GM21528 (cell line): ENCODE measurements around the gene ASB6.
"Not testable (repeated sequence)": the region's sequence is repeated elsewhere in the genome, so short reads cannot be mapped to it uniquely, and the experiment has no call there.

ENCODE experiments used
- ATAC-seq: cut with Tn5 transposase; IDR thresholded peaks from one replicate; pipeline ENCODE4 v1.9.1; 2021; ENCODE audit warnings: mild to moderate bottlenecking, moderate library complexity; ENCODE audit not compliant: unreplicated experiment, low FRiP score

Gene ASB6

DNA sequence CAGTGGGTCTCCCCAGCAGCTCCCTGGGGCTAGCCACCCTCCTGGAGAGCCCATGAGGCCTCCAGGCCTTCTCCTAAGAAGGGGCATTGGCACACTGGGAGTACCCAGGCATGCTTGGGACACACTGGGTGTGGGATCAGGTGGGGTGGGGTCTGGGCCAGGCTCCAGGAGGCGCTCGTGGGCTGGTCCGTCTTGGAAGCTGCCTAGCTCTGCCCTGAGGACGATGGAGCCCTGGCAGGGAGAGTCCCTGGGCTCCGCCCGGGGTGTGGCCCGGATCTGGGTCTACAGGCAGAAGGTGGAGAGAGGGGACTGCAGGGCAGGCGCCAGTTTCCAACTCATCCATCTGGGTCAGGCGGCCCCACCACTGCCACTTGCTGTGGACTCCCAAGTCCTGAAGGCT, 25.9 kb upstream of the ASB6 start:
- no peak for ATAC-seq

DNA sequence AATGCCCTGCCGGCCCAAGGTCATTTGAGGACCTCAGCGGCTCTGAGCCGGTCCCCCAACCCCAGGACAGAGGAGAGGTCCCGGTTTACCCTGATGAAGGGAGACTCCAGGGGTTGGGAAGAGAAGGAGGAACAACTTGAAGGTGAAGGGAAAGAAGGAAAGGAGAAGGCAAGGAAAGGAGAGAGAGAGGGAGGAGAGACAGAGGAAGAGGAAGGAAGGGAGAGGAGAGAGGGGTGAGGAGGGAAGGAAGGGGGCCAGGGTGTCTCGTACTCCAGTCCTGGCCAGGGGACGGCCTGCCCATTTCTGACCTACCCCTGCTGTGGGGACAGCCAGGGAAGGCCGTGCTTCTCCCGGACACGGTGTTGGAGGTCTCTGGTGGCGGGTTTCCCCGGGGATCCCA, 25.4 kb upstream of the ASB6 start:
- ATAC-seq, result no peak

DNA sequence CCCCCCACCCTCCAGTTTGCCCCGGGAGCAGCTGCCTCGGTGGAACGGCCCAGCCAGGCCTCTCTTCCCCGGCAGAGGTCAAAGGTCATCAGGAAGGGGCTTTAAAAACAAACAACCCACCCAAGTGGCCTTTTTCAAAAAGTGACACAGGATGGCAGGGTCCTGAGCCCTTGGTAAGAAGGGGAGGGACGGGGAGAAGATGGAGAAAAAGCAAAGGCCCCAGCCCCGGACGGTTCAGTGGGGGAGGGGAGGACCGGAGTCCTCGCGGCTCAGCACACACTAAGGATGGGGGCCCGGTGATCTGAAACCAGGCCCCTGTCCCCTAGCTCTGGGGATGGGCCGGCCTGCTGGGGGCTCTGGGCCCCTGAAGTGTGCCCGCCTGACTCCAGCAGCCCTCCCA, 24.6 kb upstream of the ASB6 start:
- ATAC-seq, result no peak

DNA sequence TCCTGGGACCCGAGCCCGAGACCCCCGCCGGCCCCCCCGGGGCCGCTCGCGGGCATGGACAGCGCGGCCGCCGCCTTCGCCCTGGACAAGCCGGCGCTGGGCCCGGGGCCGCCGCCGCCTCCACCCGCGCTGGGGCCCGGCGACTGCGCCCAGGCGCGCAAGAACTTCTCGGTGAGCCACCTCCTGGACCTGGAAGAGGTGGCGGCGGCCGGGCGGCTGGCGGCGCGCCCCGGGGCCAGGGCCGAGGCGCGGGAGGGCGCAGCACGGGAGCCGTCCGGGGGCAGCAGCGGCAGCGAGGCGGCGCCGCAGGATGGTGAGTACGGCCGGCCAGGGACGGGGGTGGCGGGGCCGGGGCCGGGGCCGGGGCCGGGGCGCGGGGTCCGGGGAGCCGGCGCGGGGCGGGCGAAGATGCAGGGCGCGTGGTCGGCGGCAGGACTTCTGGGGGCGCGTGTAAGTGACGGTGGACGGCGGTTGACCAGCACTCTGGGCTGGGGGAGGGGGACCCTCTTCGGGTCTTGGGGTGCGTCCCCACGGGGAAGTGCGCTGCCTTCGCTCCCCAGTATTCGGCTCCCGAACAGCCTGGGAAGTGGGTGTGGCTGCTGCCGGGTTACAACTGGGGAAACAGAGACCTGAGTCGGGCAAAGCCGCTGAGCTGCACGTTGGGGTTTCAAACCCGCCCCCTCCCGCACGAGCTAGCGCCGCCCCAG, 24.0 kb upstream of the ASB6 start:
- ATAC-seq, result no peak

DNA sequence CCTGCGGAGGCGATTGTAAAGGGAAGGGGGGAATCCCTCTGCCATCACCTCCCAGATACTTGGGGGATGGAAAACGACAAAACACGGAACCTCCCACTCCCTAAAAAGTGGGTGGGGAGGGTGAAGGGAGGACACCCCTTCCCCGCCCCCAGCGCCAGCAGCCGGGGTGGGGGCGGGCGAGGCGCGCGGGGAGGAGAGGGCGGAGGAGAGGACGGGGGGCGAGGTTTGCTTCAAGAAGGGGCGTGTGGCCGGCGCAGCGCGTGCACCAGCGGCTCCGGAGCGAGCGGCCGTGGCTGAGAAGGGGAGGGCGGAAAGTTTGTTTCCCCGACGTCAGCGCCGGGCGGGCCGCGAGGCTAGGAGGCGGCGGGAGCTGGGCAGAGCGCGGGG, 23.4 kb upstream of the ASB6 start, which contains the start of gene PRRX2:
PRRX2 (plus strand) TSS at position 259 of the 387 bp plus-strand sequence. CDS start 221 bp downstream, outside the sequence.
- ATAC-seq, result no peak

DNA sequence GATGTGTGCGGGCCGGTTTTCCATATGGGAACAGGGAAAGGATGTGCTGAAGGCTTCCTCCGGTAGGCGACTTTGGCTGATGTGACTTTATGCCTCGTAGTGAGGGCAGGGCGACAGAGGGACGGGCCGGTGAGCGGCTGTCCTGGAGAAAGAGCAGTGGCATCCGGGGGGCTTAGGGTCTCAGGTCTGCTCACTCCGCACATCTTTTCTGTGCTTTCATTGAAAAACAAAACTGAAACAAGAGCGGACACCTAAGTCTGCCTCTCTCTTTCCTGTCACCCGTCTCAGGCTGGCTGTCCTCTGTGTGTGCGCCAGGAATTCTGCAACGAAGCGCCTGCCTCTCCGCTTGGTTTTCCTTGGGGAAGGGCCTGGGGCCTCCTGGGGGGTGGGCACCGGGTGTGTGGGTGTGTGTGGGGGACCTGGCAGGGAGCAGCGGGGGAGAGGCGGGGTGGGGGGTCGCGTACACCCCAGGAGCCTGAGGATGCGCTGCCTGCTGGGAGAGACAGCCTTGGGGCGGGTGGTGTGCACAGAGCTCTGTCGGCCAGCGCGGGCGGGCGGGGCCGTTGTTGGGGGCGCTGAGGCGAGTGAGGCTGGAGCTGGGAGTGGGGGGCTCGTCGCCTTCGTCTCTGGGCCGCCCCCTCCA, 22.9 kb upstream of the ASB6 start:
- ATAC-seq, result no peak

DNA sequence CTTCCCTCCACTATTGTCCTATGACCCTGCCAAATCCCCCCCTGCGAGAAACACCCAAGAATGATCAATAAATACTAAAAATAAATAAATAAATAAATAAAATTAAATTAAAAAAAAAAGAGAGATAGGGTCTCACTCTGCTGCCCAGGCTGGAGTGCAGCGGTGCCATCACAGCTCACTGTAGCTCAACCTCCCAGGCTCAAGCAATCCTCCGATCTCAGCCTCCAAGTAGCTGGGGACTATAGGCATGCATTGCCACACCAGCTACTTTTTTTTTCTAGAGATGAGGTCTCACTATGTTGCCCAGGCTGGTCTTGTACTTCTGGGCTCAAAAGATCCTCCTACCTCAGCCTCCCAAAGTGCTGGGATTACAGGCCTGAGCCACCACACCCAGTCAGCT, 20.3 kb upstream of the ASB6 start:
- ATAC-seq, result not testable (repeated sequence)

DNA sequence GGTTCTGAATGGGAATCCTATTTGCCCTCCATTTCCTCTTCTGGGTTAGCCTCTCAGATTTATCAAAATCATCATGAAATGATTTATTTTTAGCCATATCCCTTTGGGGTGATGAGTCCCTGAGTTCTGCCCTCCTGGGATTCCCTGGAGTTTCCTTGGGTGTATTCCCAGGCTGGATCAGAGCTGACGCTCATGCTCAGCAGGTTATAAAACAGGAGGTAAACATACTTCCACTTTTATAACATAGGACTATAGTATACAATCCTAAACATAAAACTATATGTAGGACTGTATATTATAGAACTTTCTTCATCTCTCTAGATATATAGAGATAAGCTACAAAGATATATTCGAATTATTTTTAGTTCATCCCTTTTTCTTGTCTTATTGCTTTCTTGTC, 19.1 kb upstream of the ASB6 start:
- no peak for ATAC-seq

DNA sequence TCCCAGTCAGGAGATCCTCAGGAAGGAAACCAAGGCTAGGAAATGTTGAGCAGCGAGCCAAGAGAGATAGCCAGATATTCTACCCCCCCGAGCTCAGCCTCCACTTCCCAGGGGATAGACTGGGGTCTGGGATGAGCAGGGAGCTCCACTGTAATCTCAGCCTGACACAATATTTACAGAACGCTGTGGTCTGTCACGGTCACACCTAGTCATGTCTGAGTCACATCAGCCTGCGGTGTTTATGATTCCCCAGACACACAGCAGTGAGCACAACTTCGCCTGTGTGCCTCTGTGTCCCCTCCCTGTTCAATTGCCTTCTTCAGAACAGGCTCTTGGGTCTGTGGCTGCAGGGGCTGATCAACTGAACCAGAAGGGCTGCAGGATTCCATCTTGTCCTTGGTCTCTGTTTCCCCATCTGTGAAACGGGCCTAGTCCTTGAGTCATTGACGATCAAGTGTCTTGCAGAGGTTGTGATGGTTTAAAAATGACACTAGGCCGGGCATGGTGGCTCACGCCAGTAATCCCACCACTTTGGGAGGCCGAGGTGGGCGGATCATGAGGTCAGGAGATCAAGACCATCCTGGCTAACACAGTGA, 14.9 kb upstream of the ASB6 start:
- ATAC-seq, result no peak

DNA sequence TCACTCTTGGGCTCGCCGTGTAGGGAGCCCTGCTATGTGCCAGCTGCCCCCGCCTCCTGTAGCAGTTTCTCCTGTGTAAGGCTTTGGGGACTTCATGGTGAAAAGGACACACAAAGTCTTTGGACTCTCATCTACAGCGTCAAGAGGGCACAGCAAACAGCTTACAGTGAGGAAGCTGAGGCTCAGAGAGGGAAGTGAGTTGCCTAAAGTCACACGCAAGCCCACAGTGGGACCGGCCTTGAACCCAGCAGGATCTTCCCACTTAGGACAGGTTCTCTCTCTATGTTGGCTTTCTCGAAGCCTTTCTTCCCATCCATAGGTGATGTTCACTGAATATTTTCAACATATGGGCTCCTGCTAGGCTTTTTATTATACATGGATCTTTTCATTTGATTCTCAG, 13.7 kb upstream of the ASB6 start:
- ATAC-seq, result no peak

DNA sequence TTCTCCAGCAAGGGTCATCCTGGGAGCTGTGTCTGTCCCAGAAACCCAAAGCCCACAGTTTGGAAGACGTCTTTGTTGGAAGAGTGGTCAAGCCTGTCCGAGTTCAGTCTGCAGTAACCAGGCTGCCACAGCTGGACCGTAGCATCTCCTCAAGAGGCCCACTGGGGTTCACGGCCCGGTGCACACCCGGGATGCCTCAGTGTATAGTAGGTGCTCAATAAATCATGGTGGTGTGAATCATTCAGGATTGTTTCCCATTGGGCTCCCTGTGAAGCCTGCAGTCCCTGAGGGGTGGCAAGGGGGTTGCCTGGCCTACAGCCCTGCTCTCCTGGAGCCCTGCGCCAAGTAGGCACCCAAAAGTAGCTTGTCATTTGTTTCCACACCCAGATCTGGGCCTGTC, 13.2 kb upstream of the ASB6 start:
- no peak for ATAC-seq

DNA sequence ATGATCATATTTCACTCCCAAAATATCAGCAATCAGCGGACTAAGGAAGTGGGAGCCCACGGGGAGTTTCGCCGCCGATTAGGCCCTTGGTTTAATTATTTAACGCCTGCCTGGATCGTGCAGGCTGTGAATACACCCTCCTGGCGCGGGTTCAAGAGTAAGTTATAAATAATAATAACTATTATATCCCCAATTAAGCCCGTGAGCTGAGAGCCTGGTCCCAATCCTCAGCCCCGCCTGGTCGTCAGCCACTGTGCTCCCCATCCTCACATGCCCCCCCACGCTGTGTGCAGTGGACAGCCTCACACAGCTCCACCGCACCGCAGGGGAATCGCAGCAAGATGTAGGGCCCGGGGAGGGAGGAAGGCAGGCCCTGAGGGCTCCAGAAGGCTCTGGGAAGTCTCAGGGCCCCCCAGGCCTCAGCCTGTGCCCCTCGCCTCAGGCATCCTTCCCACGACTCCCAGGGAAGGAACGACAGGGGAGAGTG, 12.6 kb upstream of the ASB6 start:
- ATAC-seq, result no peak

DNA sequence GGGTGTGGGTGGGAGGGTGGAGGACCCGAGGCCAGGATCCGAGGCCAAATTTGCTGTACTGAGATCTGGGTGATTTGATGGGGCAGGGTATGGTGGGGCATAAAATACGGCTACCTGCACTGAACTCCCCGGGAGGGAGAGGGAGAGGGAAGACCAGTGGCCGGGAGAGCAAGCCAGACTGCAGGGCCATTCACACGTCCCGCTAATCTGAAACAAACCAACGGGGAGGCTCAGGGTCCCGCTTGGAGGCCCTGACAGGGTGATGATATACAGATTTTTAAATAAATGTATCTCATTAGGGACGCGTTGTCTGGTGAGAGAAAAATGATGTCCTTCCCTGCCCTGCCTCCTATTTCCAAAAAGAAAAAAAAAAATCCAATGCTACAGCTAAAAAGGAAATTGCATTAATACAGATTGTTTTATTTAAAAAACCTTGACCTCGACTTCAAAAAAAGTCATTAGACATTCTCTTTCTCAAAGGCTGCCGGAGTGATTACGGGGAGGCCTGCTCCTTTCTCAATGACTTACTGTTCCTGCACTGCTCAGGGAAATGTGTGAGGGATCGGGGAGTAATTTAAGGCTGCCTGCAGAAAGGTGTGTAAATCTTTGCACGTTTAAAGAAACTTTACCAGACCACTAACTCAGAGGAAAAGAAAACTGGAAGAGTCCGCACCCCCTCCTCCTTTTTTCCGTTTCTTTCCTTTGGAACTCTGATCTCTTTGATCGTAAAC, 12.0 kb upstream of the ASB6 start:
- no peak for ATAC-seq

DNA sequence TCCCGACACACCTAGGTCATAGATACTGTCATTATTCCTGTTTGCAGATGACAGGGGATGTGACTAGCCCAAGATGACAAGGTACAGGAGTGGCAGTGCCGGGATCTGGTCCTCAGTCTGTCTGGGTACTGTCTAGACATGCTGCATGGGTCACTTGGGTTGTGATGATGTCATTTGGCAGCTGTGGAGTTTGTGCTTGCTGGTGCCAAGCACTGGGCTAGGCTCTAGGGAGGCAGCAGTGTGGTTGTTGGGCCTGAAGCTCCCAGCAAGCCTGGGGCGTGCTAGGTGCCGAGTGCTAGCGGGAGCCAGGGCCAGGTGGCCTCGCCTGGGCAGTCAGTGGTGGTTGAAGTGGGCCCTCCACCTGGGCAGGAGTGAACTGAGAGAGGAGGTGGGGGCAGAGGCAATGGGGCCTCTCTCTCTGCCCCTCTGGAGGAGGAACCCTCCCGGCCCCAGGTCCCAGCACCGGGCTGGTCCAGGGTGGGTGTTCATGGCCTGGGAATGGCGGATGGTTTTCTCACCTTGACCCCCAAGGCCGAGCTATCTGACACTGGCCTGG, 8.8 kb upstream of the ASB6 start:
- ATAC-seq, result no peak

DNA sequence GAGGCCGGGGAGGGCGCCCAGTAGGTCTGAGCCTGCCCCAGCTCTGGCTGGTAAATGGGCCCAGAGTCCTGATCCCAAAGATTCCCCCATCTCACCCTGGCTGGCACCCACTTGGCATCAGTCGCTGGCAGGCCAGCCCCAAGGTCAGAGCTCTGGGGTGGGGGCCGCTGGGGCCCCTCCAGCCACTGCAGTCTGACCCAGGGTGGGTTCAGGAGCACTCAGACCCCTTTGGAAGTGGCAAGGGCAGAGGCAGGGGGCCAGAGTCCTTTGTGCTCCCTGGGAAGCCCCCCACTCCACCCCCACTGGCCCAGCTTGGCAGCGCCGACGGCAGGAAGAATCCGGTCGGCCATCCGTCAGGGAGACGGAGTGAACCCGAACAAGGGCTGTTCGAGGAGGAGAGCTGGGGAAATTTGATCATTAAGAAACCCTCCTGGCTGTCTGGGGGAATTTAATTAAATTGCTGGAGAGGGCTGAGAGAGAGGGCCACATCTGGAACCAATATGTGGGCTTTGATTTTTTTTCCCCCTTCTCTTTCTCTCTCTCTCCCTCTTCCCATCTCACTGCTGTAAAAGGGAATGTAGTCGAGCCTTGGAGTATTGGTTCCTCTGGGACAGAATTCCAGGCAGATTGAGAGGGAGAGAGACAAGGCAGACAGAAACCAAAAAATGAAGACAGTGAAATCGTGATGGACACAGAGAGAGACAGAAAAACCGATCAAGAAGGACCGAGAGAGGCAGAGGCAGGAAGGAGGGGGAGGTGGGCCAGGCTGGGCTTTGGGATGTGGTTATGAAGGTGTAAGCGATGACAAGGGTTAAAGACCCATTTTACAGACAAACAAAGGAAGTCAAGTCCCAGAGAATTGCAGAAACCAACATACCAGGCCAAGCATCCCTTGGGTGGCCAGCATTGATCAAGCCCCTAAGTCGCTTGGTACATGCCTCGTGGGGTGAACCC, 8.1 kb upstream of the ASB6 start:
- ATAC-seq, result no peak

DNA sequence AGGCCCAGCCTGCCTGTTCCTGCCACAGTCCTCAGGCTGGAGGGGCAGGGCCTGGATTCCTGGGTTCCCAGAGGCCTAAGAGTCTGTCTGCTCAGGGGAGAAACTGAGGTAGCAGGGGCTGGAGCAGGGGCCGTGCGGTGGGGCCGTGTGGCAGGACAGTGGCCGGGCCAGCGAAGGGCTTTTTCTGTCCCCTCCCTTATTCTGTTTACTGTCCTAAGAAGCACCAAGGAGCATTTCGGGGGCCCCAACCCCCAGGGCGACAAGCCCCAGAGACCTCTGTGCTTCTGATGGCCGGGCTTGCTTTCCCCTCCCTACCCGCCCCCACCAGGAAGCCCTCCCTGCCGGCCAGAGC, 6.8 kb upstream of the ASB6 start:
- no peak for ATAC-seq

DNA sequence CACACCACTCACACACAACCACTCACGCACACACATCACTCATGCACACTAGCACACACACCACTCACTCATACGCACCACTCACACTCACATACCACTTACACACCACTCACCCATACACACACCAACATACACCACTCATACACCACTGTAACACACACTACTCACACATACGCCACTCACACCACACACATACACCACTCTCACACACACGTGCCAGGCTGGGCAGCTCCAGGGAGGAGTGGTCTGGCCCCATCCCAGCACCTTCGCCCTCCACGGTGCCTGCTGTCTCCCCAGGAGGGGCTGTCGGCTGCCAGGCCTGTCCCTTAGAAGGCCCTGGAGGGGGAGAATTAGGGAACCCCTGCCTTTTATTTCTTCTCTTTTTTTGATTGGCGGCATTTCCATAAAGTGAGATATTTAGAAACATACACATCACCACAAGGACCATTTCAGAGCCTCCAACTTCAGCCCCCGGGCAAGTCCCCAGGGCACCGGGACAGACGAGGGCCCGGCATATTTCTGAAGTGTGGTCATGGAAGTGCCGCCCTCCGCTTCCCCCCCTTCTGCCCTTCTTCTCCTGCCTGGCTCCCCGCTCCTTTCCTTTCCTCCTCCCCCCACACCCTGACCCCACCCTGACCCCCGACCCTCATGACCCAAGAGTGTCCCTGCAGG, 6.3 kb upstream of the ASB6 start:
- ATAC-seq, result no peak

DNA sequence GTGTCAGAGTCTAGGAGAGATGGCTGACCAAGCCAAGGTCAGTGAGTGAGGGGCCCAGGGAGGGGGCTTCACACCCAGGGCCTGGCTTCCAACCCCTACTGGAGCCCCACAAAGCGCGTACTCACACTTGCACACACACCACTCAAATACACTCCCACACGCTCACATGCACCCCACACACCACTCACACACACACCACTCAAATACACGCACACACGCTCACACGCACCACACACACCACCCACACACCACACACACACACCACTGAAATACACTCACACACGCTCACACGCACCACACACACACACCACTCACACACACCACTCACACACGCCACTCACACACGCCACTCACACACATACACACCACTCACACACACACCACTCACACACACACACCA, 5.7 kb upstream of the ASB6 start:
- ATAC-seq, result no peak

DNA sequence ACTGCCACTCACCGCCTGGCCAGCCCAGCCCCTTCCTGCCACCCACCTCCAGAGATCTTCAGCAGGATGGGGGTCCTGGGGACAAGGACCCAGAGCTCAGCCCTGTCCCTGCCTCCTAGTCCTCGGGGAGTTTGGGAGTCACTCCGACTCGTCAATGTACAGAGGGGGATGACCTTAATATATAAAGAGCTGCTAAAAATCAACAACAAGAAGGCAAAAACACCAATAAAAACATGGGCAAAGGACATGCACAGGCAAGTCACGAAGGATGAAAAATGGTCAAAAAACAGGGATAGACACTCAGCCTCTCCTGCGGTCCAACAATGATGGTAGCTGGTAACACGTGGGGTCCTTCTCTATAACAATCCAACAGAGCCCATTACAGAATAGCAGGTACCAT, 4.7 kb upstream of the ASB6 start:
- ATAC-seq, result no peak
